HG03025 (cell line): ENCODE measurements around the gene STXBP6.
"Not testable (repeated sequence)": the region's sequence is repeated elsewhere in the genome, so short reads cannot be mapped to it uniquely, and the experiment has no call there.

ENCODE experiments used
- ATAC-seq: cut with Tn5 transposase; IDR thresholded peaks from one replicate; pipeline ENCODE4 v1.9.1; 2021; ENCODE audit warnings: mild to moderate bottlenecking, moderate library complexity; ENCODE audit not compliant: unreplicated experiment, low FRiP score

STXBP6 gene

DNA sequence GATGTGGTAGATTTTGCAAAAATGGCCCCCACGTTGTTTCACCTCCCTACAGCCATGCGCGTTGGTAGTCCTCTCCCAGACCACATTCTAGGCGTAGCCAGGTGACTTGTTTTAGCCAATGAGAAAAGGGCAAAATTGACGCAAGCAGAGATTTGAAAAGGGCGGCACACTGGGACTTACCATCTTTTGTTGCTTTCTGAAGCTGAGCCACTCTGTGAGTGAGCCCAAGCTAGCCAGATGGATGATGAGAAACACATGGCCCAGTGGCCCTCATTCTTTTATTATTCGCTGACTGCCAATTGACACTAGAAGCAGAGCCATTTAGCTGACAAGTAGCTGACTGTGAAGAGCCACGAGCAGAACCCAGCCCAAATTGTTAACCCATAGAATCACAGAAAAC is 274.0 kb downstream of the STXBP6 start:
- ATAC-seq = no peak

DNA sequence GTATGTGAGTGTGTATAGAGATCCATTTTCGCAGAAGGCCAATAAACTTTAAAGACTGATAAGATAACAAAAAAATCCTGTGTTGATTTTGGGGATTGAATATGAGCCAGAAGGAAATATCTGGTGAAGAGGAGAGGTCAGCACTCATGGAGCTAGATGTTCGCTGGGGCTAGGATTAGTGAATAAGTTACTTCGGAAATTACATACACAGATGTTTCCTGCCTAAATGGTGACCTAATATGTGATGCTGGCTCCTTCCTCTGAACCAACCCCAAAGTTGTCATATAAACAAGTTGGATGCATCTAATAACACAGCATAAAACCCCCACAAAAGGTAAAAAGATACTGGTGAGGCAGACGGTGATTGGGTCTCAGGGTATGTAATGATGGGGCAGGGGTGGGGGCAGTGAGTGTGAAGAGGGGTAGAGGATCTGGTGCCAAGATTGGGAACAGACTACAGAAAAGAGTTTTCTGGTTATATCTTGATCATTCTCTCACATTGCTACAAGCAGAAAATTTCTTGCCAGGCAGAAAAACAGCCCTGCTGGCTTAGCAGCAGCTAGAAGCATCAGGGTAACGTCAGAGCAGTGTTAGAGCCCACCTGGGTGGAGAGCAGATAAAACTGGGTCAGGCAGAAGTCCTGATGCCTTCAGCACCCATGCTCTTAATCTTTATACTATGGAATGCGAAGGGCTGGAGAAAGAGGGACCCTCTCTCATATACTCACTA is 275.6 kb downstream of the STXBP6 start:
- ATAC-seq = no peak

DNA sequence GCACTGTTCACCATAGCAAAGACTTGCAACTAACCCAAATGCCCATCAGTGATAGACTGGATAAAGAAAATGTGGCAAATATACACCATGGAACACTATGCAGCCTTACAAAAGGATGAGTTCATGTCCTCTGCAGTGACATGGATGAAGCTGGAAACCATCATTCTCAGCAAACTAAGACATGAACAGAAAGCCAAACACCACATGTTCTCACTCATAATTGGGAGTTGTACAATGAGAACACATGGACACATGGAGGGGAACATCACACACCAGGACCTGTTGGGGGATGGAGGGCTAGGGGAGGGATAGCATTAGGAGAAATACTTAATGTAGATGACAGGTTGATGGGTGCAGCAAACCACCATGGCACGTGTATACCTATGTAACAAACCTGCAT is 276.4 kb downstream of the STXBP6 start:
- not testable (repeated sequence) for ATAC-seq

DNA sequence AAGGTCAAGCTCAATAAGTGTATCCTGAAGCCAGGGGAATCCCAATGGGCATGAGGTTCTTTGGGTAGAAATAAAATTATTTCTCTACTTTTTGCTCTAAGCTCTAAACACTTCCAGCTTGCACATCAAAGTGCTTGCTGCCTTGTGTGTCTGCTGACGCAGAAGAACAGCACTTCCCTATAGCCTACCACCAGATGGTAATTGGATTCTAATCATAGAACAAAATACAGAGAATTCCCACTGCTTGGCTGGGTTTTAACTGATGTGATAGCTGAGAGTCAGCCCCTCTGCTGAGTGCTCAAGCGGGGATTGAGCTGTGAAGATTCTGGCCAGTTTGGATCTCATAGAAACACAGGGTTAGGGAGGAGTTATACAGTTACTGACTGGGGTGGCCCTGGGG is 283.5 kb downstream of the STXBP6 start:
- no peak for ATAC-seq

DNA sequence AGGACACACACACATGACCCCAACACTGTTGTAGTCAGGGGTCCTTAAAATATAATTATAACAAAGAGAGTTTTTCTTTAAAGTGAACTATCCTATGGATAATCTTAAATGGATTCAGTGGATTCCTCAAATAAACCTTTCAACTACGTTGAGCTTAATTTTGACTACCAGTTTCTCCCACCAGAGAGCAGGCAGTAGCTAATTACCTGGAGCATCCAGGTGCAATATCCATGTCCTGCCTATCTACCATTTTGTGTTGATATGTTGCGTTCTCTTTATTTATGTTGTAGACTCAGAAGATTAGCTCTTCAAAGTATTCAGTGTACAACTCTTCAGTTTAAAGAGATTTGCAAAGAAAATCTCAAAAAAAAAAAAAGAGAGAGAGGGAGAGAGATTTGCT is 288.8 kb downstream of the STXBP6 start:
- ATAC-seq = no peak
